ENCODE measurements around the gene STAMBP. TPM values are rescaled to one million over a fixed set of nuclear protein-coding genes. Genes with fewer than 3 reads are reported as not detected.
"Not testable (repeated sequence)": the region's sequence is repeated elsewhere in the genome, so short reads cannot be mapped to it uniquely, and the experiment has no call there.

The STAMBP gene
- total RNA-seq = 23.3 and 23.6 TPM in 2 replicates
- 38.2 and 44.2 TPM in 2 replicates for polyA plus RNA-seq
- polyA plus RNA-seq (2012) = 24.3 and 27.7 TPM in 2 replicates
- polyA minus RNA-seq (ENCODE audit: low replicate concordance) = 13.9 and 28.7 TPM in 2 replicates

DNA sequence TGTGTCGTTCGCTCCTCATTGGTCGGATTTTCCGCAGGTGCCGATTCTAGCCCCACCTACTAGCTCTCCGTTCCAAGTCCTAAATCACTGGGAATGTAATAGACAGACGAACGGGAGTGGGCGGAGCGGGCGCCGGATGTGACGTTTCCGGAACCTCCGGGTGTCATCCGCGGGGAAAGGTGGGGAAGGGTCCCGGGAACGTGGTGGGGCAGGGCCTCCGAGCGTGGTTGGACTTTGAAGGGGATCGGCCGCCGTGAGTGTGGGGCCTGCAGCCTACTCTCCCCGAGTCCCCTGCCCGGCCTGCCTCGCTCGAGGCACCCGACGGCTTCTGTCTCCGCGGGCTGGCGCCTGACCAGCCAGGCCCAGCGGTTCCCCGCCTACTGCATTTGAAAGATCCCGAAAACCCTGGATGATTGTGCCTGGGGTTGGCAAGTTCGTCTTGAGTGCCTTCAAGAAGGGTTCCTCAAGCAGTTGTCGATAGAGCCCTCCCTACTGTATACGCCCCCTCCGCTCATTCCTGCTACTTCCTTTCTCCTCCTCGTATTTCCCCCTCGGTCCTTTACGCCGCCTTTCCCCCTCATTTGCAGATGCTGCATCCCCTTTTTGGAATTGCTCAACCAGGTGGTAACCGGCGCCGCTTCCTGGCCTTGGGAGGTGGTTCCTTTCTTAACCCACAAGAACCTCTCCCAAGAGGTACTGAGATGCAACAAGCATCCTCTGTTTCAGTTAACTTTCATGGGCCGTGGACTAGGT, at the start of gene STAMBP:
Gene STAMBP, plus strand, starts transcription at position 144 of the 753 bp plus-strand sequence. CDS start 1,896 bp downstream, outside the sequence.
- no peak for TF ChIP-seq EZH2 (IDR thresholded peaks at IDR 0.05; ENCODE audit: low read length, missing control alignments)
- TF ChIP-seq, protein P1, sequence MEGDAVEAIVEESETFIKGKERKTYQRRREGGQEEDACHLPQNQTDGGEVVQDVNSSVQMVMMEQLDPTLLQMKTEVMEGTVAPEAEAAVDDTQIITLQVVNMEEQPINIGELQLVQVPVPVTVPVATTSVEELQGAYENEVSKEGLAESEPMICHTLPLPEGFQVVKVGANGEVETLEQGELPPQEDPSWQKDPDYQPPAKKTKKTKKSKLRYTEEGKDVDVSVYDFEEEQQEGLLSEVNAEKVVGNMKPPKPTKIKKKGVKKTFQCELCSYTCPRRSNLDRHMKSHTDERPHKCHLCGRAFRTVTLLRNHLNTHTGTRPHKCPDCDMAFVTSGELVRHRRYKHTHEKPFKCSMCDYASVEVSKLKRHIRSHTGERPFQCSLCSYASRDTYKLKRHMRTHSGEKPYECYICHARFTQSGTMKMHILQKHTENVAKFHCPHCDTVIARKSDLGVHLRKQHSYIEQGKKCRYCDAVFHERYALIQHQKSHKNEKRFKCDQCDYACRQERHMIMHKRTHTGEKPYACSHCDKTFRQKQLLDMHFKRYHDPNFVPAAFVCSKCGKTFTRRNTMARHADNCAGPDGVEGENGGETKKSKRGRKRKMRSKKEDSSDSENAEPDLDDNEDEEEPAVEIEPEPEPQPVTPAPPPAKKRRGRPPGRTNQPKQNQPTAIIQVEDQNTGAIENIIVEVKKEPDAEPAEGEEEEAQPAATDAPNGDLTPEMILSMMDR (conservative IDR thresholded peaks at IDR 0.05 in 1 of 2, IDR thresholded peaks at IDR 0.05 in 1 of 2; ENCODE audit: low read depth in 1 of 2, low read length in 2 of 2) = no peak
- H3K27me3 ChIP-seq (ENCODE audit: control insufficient read depth, insufficient read depth, low read length) = no peaks in the 10 kb centered on the region
- peak within 1 kb of the TSS; percentile 73 for H3K4me2 ChIP-seq (ENCODE audit: extremely low read depth, insufficient read depth, low read length)
- H3K27ac ChIP-seq (ENCODE audit: insufficient read depth, low read length) = peak within 1 kb of the TSS; percentile 91
- peak within 1 kb of the TSS; percentile 94 for H2AFZ ChIP-seq (ENCODE audit: low read length)
- peaks cover 3% of the 10 kb centered on the region for H3K79me2 ChIP-seq (ENCODE audit: control insufficient read depth, insufficient read depth, low read length)
- DNase-seq (ENCODE audit: low read depth in 2 of 2) = peak; percentile 92 to 97
- no peaks in the 10 kb centered on the region for H4K20me1 ChIP-seq (ENCODE audit: control insufficient read depth, extremely low read depth, insufficient read depth, low read length)
- H3K4me3 ChIP-seq (replicated peaks in 1 of 4; ENCODE audit: control extremely low read depth in 1 of 4, insufficient read depth in 1 of 4, low read depth in 3 of 4, low read length in 4 of 4) = peak within 1 kb of the TSS; percentile 71 to 86 (median 75)
- H3K4me1 ChIP-seq (ENCODE audit: control insufficient read depth, extremely low read depth, insufficient read depth, low read length) = no peaks in the 10 kb centered on the region
- no peaks in the 10 kb centered on the region for H3K9me3 ChIP-seq (ENCODE audit: control insufficient read depth, insufficient read depth, low read depth, low read length)
- peaks cover 2% of the 10 kb centered on the region for H3K36me3 ChIP-seq (ENCODE audit: control insufficient read depth, insufficient read depth, low read length)
- peak within 1 kb of the TSS; percentile 89 for H3K9ac ChIP-seq (ENCODE audit: insufficient read depth, low read length)

DNA sequence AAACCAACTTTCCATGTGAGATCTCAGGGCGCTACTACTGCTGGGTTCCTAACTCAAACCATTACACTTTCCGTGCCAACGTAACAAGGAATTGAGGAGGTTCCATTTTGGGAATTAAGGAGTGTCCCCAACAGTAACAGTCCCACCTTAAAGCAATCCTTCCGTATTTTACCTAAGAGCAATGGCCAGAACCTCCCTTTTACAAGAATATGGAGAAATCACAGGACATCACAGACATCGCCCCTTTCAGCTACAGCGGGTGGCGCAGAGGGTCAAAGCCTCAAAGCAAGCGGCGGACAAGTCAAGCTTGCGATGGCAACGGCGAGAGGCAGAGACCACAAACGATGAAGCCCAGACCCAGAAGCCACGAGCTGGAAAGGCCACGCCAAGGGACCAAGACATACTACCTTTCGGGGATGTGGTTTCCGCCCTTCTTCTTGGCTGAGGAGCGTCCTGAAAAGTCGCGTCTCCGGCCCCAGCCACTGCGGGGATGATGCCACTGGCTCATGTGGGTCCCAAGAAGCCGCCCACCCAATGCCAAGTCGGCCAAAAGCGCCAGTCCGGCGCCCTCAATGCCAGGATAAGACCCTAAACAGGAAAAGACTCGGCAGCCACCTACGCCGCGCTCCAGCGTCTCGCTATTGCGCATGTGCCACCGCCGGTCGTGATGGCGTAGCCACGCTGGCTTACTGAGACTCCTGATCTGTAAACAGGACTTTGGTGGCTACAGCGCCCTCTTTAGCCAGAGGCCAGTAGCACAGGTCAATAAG, 49.1 kb upstream of the STAMBP start, which contains the start of gene DUSP11:
Gene DUSP11, minus strand, starts transcription at position 637 of the 770 bp plus-strand sequence. Its CDS starts 129 bp downstream, at position 508.
- Histone ChIP-seq H3K36me3 (ENCODE audit: control insufficient read depth, insufficient read depth, low read length) (no peaks in the 10 kb centered on the region), H2AFZ (ENCODE audit: low read length) (peak within 1 kb of the TSS; percentile 100), H3K9me3 (ENCODE audit: control insufficient read depth, insufficient read depth, low read depth, low read length) (no peaks in the 10 kb centered on the region), H3K79me2 (ENCODE audit: control insufficient read depth, insufficient read depth, low read length) (peaks cover 21% of the 10 kb centered on the region), H3K4me1 (ENCODE audit: control insufficient read depth, extremely low read depth, insufficient read depth, low read length) (no peaks in the 10 kb centered on the region), H3K27me3 (ENCODE audit: control insufficient read depth, insufficient read depth, low read length) (no peaks in the 10 kb centered on the region), H3K27ac (ENCODE audit: insufficient read depth, low read length) (peak within 1 kb of the TSS; percentile 96), H3K4me2 (ENCODE audit: extremely low read depth, insufficient read depth, low read length) (peak within 1 kb of the TSS; percentile 85), H3K9ac (ENCODE audit: insufficient read depth, low read length) (peak within 1 kb of the TSS; percentile 93), H4K20me1 (ENCODE audit: control insufficient read depth, extremely low read depth, insufficient read depth, low read length) (no peaks in the 10 kb centered on the region), H3K4me3 (replicated peaks in 1 of 4; ENCODE audit: control extremely low read depth in 1 of 4, insufficient read depth in 1 of 4, low read depth in 3 of 4, low read length in 4 of 4) (peak within 1 kb of the TSS; percentile 68 to 100 (median 100))
- DNase-seq (ENCODE audit: low read depth in 2 of 2) = peak; percentile 85 to 93
- TF ChIP-seq, protein P1 (conservative IDR thresholded peaks at IDR 0.05 in 1 of 2, IDR thresholded peaks at IDR 0.05 in 1 of 2; ENCODE audit: low read depth in 1 of 2, low read length in 2 of 2) = peak; percentile 93 to 96
- TF ChIP-seq EZH2 (IDR thresholded peaks at IDR 0.05; ENCODE audit: low read length, missing control alignments) = no peak

DNA sequence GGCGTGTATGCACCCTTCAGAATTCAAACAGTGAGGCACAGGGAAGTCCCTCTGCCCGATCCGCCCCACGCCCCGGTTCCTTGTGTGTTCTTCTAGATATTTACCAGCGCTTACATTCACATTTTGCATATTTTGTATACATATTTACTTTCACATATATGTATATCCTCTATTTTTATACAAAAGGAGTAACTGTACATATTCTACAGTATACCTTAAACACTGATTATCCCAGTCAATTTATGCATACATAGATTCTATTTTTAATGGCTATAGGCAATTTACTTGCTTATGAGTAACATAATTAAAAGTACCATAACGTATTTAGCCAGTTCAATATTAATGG, 48.6 kb upstream of the STAMBP start:
- no peaks in the 10 kb centered on the region for H3K27me3 ChIP-seq (ENCODE audit: control insufficient read depth, insufficient read depth, low read length)
- no peaks in the 10 kb centered on the region for H3K36me3 ChIP-seq (ENCODE audit: control insufficient read depth, insufficient read depth, low read length)
- H2AFZ ChIP-seq (ENCODE audit: low read length) = peak overlapping the region; percentile 55
- H3K4me3 ChIP-seq (replicated peaks in 1 of 4; ENCODE audit: control extremely low read depth in 1 of 4, insufficient read depth in 1 of 4, low read depth in 3 of 4, low read length in 4 of 4) = peak overlapping the region; percentile 68 to 100 (median 100)
- H3K4me1 ChIP-seq (ENCODE audit: control insufficient read depth, extremely low read depth, insufficient read depth, low read length) = no peaks in the 10 kb centered on the region
- H3K4me2 ChIP-seq (ENCODE audit: extremely low read depth, insufficient read depth, low read length) = peak overlapping the region; percentile 11
- TF ChIP-seq, protein P1 (conservative IDR thresholded peaks at IDR 0.05 in 1 of 2, IDR thresholded peaks at IDR 0.05 in 1 of 2; ENCODE audit: low read depth in 1 of 2, low read length in 2 of 2) = no peak
- TF ChIP-seq EZH2 (IDR thresholded peaks at IDR 0.05; ENCODE audit: low read length, missing control alignments) = no peak
- no peak overlapping the region for H3K27ac ChIP-seq (ENCODE audit: insufficient read depth, low read length)
- peaks cover 21% of the 10 kb centered on the region for H3K79me2 ChIP-seq (ENCODE audit: control insufficient read depth, insufficient read depth, low read length)
- no peaks in the 10 kb centered on the region for H3K9me3 ChIP-seq (ENCODE audit: control insufficient read depth, insufficient read depth, low read depth, low read length)
- DNase-seq (ENCODE audit: low read depth in 2 of 2) = no peak
- H3K9ac ChIP-seq (ENCODE audit: insufficient read depth, low read length) = peak overlapping the region; percentile 93
- no peaks in the 10 kb centered on the region for H4K20me1 ChIP-seq (ENCODE audit: control insufficient read depth, extremely low read depth, insufficient read depth, low read length)

DNA sequence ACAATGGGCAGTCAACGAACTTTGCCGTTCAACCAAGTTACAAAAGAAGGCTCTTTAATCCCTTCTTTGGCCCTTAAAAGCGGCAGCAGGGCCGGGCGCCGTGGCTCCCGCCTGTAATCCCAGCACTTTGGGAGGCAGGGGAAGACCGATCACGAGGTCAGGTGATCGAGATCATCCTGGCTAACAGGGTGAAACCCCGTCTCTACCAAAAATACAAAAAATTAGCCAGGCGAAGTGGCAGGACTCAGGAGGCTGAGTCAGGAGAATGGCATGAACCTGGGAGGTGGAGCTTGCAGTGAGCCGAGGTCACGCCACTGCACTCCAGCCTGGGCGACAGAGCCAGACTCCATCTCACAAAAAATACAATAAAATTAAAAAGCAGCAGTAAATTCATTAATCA, 45.4 kb upstream of the STAMBP start:
- H3K27ac ChIP-seq (ENCODE audit: insufficient read depth, low read length); H3K4me1 ChIP-seq (ENCODE audit: control insufficient read depth, extremely low read depth, insufficient read depth, low read length); H3K36me3 ChIP-seq (ENCODE audit: control insufficient read depth, insufficient read depth, low read length); H3K4me3 ChIP-seq (replicated peaks in 1 of 4; ENCODE audit: control extremely low read depth in 1 of 4, insufficient read depth in 1 of 4, low read depth in 3 of 4, low read length in 4 of 4); H3K9me3 ChIP-seq (ENCODE audit: control insufficient read depth, insufficient read depth, low read depth, low read length); DNase-seq (ENCODE audit: low read depth in 2 of 2); H3K4me2 ChIP-seq (ENCODE audit: extremely low read depth, insufficient read depth, low read length); H3K27me3 ChIP-seq (ENCODE audit: control insufficient read depth, insufficient read depth, low read length); H4K20me1 ChIP-seq (ENCODE audit: control insufficient read depth, extremely low read depth, insufficient read depth, low read length); H2AFZ ChIP-seq (ENCODE audit: low read length); H3K9ac ChIP-seq (ENCODE audit: insufficient read depth, low read length): not testable (repeated sequence)
- H3K79me2 ChIP-seq (ENCODE audit: control insufficient read depth, insufficient read depth, low read length) = peaks cover 15% of the 10 kb centered on the region
